ENCODE results near the gene PAQR8.

DNA sequence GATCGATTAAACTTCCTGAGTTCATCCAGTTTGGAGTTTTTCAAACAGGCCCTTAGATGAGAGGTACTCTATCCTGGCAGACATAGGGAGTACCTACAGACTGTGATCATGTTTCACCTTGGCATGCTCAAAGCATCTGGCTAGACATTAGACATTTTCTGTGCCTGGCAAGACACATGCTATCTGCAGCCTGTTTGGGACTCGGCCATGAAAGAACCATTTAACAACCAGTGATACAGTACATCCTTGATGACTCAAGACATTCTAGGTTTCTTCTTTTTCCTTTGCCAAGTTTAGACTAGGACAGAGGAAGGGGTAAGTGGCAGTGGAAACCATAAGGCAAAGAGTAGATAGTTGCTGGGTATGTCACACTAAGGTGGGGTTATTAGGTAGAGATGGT is 15.4 kb upstream of the PAQR8 start:
- TF ChIP-seq, protein P1, sequence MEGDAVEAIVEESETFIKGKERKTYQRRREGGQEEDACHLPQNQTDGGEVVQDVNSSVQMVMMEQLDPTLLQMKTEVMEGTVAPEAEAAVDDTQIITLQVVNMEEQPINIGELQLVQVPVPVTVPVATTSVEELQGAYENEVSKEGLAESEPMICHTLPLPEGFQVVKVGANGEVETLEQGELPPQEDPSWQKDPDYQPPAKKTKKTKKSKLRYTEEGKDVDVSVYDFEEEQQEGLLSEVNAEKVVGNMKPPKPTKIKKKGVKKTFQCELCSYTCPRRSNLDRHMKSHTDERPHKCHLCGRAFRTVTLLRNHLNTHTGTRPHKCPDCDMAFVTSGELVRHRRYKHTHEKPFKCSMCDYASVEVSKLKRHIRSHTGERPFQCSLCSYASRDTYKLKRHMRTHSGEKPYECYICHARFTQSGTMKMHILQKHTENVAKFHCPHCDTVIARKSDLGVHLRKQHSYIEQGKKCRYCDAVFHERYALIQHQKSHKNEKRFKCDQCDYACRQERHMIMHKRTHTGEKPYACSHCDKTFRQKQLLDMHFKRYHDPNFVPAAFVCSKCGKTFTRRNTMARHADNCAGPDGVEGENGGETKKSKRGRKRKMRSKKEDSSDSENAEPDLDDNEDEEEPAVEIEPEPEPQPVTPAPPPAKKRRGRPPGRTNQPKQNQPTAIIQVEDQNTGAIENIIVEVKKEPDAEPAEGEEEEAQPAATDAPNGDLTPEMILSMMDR (IDR thresholded peaks at IDR 0.05) = no peak
- TF ChIP-seq TCF7L2 (IDR thresholded peaks at IDR 0.05; ENCODE audit: low read depth, low read length) (no peak), SIN3A (IDR thresholded peaks at IDR 0.05; ENCODE audit: borderline replicate concordance, insufficient read depth, low read depth, low read length) (no peak), POLR2AphosphoS5 (IDR thresholded peaks at IDR 0.05; ENCODE audit: low read depth, low read length) (no peak)

Data from Panc1 (cell line).